GM21528 (cell line): ENCODE measurements around the gene DNM3.
"Not testable (repeated sequence)": the region's sequence is repeated elsewhere in the genome, so short reads cannot be mapped to it uniquely, and the experiment has no call there.

Source experiments
- ATAC-seq: cut with Tn5 transposase; IDR thresholded peaks from one replicate; pipeline ENCODE4 v1.9.1; 2021; ENCODE audit warnings: mild to moderate bottlenecking, moderate library complexity; ENCODE audit not compliant: unreplicated experiment, low FRiP score

DNM3 gene

GRCh38 chr1:172429331-172430127 is 588.2 kb downstream of the DNM3 start:
- no peak for ATAC-seq

- no peak for ATAC-seq
Observed at GRCh38 chr1:172430128-172430454, 588.8 kb downstream of the DNM3 start.

GRCh38 chr1:172431204-172431603 is 589.9 kb downstream of the DNM3 start:
- ATAC-seq, result no peak

GRCh38 chr1:172431721-172432192 is 590.5 kb downstream of the DNM3 start:
- no peak for ATAC-seq

GRCh38 chr1:172437183-172437582 is 595.9 kb downstream of the DNM3 start:
- not testable (repeated sequence) for ATAC-seq

- ATAC-seq, result no peak
Observed at GRCh38 chr1:172442404-172442803, 601.1 kb downstream of the DNM3 start.

- ATAC-seq, result no peak
Observed at GRCh38 chr1:172442843-172443565, 601.7 kb downstream of the DNM3 start.

- peak; percentile 100 for ATAC-seq
Observed at GRCh38 chr1:172443666-172444453, 602.6 kb downstream of the DNM3 start, which contains the start of gene PIGC. PIGC (minus strand) TSS chr1:172444069; CDS start chr1:172442622, 1,447 bp downstream.

- no peak for ATAC-seq
Observed at GRCh38 chr1:172446547-172446946, 605.2 kb downstream of the DNM3 start.

GRCh38 chr1:172447641-172448040 is 606.3 kb downstream of the DNM3 start:
- no peak for ATAC-seq

GRCh38 chr1:172448995-172449584 is 607.8 kb downstream of the DNM3 start:
- ATAC-seq, result no peak

GRCh38 chr1:172449585-172450523 is 608.6 kb downstream of the DNM3 start:
- ATAC-seq, result peak; percentile 67

- no peak for ATAC-seq
Observed at GRCh38 chr1:172450524-172450885, 609.2 kb downstream of the DNM3 start.

GRCh38 chr1:172451002-172451443 is 609.7 kb downstream of the DNM3 start:
- no peak for ATAC-seq

- ATAC-seq, result no peak
Observed at GRCh38 chr1:172452536-172453152, 611.3 kb downstream of the DNM3 start.

GRCh38 chr1:172453153-172453545 is 611.9 kb downstream of the DNM3 start:
- ATAC-seq, result no peak

GRCh38 chr1:172453607-172454006 is 612.3 kb downstream of the DNM3 start:
- ATAC-seq, result no peak

- ATAC-seq, result no peak
Observed at GRCh38 chr1:172455451-172455850, 614.2 kb downstream of the DNM3 start.

- ATAC-seq, result no peak
Observed at GRCh38 chr1:172456344-172456769, 615.1 kb downstream of the DNM3 start.
